HG02884 (cell line): Measurements from ENCODE around the gene ANTXRL.
"Not testable (repeated sequence)": the region's sequence is repeated elsewhere in the genome, so short reads cannot be mapped to it uniquely, and the experiment has no call there.

Experiments used
- ATAC-seq: cut with Tn5 transposase; IDR thresholded peaks from one replicate; pipeline ENCODE4 v1.9.1; 2021; ENCODE audit warnings: mild to moderate bottlenecking, moderate library complexity; ENCODE audit not compliant: unreplicated experiment

The ANTXRL gene

DNA sequence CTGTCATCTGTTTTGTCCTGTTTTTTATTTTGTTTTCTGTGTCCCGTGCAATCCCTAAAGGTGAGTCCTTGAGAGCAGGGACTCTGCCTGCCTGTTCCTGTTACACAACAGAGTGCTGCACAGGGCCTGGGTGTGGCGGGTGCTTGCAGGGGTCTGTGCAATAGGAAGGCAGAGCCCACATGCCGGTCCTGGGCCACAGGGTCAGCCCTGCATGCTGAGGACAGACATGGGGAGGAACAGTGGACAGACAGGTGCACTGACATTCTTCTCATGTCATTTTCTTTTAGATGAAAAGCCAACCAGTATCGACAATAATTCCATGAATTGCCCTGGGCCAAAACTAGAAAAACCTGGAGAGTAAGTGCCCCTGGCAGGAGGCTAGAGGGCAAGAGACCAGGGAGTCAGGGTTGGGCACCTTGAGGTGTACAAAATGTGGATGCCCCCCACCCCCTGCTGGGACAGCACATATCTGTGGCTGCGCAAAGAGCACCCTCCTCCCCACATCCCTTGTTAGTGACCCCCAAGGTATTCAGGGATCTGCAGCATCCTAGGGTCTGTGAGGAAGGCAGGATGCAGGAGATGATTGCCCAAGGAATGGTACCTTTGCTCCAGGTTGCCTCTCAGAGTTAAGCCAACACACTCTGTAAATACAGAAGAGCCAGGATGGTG lies 19.9 kb downstream of the ANTXRL start:
- ATAC-seq: no peak

DNA sequence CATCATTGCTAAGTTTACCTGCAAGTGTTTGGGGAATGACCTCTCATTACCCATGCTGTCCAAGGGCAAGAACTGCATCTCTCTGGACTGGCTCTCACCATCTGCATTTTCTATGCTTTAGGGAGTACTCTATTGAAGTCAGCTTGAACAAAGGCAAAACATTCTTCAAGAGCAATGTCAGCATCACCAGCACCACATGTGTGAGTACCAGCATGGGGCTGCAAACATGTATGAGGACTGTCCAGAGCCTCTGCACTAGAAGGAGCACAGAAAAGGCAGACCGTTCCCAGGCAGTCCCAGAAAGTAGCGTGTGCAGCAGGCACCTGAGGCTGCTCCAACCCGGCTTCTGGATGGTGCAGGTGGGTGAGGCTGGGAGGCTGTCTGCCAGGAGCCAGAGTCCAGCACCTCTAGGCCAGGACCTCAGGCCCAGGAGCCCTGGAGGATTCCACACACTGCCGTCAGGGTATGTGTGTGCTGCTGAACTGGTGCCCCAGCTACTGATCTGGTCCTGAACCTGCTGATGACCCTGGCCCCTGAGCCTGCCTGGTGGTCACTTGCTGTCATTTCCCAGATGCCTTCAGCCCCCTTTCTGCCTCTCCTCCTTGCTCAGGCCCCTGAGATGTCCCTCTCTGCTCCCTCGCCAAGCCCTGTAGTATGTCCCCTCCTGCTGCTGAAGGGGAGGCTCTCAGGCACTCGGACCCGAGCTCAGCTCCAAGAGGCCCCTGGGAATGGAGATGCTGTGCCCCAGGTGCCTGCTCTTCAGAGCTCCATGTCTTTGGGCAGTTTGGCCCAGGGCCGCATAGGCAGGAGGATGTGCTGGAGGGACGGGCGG lies 20.7 kb downstream of the ANTXRL start:
- ATAC-seq: no peak

DNA sequence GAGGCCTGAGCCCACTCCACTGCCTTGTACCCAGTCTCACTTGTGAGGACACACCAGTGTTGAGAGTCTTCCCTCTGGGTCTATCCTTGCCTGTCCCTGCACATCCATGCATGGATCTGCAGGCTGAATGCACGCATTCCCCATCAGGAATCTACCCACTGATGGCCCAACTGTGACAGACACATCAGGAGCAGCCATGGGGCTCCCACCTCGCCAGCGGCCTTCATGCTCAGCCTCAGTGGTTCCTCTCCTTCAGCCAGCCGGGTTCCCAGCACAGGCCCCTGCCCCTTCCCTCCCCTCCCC lies 21.3 kb downstream of the ANTXRL start:
- no peak for ATAC-seq

DNA sequence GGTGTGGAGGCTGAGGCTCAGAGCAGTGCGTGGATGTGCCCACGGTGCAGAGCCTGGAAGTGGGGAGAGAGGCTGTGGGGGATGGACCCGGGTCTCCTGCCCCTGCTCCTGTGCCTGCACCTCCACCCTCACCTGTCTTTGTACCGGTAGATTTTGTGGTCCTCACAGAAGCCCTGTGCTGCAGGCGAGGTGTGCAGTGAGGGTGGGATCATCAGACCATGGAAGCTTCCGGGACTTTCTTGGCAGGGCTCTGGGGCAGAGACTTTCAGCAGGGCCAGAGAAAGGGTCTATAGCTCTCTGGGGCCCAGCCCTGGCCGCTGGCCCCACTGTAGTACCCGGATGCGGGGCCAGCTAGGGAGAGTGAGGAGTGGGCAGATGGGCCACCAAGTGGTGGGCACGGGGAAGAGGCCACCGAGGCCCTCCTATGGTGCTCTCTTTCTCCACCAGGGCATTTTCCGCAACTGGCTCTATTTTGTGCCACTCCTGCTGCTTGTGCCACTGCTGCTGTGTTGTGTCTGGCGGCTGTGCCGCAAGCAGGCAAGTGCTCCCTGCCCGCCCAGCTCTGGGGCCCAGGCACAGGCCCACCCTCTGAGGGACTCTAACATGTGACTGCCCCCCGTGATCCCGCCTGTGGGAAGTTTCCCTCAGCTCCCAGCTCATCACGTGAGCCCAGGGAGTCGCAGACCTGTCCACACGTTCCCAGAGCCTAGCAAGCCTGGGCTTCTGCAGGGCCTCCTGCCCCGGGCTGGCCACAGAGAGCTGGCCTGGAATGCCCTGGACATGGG lies 22.1 kb downstream of the ANTXRL start:
- ATAC-seq: no peak

DNA sequence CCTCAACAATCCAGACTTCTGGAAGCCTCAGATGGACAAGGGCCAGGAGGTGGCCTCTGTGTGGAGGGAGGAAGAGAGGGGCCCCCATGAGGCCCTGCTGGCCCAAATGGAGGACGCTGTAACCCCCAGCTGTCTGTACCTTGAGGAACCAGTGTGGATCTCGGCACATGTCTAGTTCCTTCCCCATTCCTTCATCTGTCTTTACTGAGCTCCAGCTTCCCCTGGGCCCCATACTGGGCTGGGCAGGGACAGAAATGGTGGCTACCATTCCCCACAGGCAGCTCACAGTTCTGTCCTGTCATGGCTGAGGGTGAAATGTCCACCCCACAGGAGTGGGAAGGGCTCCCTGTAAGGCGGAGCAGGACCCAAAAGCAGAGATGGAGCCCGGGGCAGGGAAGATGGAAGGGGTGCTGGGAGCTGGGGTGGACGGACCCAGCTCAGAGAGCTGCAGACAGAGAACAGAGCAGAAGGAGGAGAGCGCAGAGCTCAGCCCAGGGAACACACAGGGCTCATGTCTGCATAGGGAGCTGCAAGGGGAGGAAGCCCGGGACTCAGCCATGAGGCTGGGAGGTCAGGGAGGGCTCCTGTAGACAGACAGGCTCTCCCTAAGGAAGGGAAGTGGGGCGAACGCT lies 22.8 kb downstream of the ANTXRL start:
- no peak for ATAC-seq

DNA sequence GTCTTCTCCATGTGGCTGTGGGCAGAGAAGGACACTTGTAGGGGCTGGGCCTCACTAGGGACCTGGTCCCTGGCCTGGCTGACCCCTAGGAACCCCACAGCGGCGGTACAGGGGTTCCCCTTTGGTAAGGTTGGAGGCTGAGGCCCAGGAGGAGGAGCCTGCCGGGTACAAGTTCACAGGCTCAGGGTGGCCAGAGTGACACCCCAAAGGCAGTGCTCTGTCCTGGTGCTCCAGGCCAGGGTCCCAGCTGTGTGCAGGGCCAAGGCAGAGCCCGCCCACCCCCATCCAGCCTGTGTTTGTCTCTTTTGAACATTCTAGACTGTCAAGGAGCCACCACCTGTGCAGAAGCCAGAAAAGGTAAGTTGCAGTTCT lies 23.3 kb downstream of the ANTXRL start:
- ATAC-seq: no peak

DNA sequence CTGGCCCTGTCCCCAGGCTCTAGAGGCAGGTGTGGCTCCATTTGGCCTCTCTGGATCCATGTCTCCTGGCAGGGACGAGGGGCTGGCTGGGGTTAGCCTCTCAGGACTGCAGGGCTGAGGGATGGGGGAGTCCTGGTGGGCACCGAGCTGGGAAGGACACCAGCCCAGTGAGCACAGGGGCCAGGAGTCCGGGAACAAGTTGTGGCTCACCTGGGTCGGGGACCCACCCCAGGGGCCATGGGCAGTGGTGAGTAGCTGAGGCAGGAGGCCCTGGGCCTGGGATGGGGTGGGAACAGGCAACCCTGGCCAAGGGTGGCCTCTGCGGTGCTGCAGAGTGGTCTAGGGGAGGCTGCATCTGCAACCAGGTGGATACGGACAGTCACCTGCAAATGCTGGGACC lies 24.1 kb downstream of the ANTXRL start:
- no peak for ATAC-seq

DNA sequence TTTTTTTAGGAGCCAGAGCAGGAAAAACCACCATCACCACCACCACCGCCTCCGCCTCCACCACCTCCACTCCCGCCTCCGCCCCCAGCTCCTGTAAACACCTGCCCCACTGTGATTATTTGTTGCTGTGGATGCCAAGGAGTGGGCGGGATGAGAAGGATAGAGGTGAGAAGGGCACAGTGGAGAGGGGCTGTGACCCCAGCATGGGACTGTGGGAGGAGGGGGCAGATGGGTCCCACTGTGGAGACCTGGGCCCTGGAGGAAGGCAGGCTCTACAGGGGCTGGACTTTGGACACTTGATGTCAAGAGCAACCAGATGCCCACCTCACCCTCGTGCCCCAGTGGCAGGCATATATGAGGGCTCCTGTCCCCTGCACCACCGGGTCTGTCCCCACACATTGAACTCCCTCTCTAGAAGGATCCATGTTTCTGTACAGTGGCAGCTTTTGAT lies 24.7 kb downstream of the ANTXRL start:
- ATAC-seq: no peak

DNA sequence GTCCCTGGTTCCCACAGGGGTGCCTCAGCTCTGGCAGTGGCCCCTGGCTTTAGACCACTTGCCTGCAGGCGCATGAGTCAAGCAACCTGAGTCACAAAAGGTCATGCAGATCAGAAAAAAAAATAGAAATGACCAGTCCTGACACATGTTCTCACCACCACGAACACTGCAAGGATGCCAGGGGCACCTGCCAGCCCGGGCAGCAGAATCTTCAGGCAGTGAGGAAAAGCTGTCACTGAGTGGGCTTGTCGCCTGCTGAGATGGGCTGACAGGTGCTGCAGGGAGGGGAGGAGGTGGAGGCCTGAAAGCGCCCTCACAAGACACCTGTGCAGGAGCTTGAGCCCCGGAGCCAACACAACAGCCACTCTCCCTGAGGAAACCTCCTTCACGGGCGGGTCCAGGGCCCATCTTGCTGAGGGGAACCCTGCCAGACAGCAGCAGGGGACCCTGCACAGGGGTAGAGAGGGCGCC lies 25.2 kb downstream of the ANTXRL start:
- not testable (repeated sequence) for ATAC-seq

DNA sequence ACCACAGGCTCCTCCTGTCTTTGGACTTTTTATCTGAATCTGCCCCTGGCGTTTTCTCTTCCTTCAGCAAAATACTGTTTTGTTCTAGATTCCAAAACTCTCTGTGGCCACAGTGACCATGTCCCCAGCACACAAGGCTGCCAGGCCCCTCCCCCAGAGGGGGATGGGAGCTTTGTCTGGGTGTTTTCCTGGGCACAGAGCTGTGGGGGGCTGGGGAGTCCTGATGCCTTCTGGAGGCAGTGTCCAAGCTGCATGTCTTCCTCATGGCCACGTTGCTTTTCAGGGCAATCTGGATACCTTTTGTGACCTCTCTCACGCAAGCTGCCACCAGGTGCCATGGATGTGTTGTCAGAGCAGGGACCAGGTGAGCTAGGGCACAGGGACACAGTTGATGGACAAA lies 26.2 kb downstream of the ANTXRL start:
- ATAC-seq: no peak

DNA sequence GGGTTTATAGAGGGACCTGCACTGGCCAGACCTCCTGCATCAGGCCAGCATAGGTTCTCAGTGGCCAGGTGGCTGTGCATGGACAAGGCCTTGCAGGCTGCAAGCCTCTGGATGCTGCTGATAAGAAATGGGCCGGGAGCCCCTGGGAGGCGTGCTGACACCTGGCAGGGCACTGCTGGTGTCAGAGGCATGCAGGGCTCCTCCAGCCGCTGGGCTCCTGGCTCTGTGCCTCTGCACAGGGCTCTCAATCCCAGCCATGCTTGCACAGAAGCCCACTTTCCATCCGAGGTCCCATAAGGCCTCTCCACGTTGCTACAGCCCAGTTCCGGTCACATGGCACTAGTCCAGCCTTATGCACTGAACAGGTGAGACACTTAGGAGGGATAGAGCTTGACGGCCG lies 27.3 kb downstream of the ANTXRL start:
- no peak for ATAC-seq

DNA sequence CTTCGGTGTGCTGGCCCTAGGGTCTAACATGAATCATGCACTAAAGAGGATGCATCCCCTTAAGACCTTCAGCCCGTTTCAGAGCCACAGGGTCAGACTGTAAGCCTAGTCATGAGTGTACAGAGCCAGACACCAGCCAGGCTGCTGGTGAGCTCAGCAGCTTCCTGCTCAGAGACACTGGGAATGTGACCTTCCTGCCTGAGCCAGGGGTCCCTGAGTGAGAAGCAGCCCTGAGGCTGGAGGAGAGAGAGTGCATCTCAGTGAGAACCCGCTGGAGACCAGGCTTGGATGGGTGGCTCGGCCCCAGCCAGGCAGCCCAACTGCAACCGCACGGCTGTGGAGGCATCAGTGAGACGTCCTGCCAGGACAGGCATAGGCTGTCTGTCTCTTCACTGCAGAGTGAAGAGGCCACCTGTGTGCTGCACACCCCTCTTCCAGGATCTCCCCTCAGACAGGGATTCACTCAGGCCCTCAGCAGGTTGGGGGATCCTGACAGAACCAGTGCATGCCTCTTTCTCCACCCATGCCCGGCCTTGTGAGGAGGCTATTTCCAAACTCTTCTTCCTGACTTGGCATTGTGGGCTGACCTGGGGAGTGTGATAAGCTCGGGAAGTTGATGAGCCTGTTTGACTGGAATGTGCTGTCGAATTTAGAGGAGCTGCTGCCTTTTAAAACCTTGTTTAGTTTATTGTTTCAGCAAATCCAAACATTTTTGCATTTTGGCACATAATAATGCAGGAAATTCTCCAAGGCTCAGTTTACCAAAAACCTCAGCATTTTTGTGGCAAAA lies 28.5 kb downstream of the ANTXRL start:
- not testable (repeated sequence) for ATAC-seq

DNA sequence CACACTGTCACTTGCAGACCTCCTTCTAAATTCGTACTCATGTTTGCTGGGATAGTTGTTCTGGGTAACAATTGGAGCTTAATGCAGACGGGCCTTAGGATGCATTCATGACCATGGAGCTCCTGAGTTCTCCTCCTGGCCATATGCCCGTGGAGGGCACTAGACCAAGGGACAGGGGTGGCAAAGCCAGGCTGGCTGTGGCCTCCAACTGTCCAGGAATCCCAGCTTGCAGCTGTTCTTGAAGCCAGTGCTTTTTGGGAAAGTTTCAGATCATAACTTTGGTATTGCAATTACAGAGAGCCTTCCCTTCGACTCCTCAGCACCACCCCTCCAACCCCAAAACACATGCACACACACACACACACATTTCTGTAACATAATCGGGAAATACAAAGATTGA lies 30.6 kb downstream of the ANTXRL start:
- no peak for ATAC-seq

DNA sequence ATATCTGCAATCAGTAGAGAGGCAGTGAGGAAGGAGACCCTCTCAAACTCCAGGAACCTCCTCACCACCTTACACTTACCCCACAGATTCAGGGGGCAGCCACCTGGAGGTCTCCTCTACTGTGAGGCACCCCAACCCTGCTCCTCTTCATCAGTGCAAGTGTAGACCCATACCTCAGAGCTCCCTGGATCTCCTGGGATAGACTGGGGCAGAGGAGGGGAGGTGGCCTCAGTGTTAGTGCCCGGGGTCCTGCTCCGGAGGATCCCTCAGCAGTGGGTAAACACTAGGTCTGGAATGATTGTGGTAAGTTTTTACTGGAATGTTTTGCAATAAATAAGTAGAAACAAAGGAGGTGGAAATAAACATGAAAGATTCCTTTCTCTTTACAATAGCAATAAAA lies 31.1 kb downstream of the ANTXRL start:
- ATAC-seq: no peak

DNA sequence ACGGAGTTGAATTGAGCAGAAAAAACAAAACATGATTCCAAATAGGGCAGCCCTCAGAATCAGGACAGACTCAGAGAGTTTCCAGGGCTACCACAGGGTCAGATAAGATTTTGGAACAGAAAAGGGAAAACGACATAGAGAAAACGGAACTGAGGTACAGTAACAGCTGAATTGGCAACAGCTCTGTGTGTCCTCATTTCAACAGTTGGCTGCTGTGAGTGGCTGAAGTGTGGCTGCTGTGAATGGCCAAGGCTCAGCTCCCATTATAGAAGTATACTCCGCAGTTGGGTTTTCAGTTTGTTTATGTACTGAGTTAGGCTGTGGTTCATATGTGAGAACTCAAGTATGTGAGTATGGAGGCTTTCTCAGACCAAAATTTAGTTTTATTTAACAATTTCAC lies 32.0 kb downstream of the ANTXRL start:
- ATAC-seq: no peak

DNA sequence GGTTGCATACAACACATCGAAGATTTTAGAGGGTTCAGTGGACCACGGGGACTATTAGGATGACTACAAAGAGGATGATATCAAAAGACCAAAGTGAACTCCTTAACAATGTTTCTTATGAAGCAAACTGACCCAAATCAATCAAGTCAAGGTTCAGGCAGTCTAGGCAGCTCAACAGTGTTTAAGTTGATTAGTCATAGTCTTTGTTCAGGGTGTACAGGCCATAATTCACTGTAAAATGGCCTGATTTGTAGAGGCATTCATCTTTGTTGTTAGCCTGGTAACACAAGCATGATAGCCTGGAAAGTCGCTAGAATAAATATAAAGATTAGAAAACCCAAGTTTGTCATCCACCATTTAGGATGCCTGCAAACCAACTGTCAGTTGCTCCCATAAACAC lies 32.6 kb downstream of the ANTXRL start:
- no peak for ATAC-seq

DNA sequence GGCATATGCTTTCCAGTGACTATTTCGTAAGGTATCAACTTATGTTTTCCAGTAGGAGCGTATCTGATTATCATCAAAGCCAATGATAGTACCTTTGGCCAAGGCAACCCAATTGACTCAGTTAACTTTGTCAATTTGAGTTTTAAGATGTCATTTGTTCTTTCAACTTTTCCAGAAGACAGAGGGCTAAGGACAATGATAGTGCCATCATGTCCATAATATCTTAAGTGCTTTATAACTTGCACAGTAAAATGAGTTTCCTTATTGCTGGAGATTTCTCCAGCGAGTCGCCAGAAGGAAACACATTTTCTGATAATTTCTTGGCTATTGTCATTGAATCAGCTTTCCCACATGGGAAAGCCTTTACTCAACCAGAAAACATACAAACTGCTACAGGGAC lies 35.0 kb downstream of the ANTXRL start:
- no peak for ATAC-seq

DNA sequence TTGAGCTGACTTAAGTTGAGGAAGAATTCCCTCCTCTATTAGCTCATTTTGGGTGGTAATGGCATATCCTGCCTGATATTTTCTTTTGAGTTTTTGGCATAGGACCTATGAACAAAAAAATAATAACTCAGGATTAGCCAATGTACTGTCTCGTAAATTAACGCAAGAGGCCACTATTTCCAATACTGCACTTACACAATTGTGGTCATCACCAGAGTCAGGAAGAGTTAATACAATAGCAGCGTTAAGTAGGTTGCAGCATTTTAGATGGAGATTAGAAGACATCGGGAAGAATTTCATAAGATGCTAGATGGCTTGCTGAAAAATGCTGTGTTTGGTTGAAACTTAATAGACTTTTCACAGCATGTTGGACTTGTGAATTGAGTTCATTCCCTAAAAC lies 36.4 kb downstream of the ANTXRL start:
- no peak for ATAC-seq

DNA sequence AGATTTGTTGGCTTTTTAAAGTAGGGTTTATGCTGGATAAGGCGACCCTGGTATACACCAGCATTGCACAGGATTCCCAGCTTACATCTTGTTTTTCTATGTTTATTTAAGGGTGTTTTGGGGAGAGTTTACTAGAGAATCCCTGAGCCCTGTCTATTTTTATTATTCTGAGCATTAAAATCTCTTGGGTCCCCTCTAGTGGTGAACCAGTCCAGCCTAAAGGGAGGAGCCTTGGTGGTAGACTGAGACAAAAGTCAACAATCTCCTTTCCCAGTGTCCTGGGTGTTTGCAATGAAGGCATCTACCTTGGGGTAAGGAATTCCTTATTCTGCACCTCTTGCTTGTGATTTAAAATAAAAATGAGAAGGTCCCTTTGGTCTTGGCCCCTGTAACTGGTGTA lies 38.2 kb downstream of the ANTXRL start:
- ATAC-seq: no peak

DNA sequence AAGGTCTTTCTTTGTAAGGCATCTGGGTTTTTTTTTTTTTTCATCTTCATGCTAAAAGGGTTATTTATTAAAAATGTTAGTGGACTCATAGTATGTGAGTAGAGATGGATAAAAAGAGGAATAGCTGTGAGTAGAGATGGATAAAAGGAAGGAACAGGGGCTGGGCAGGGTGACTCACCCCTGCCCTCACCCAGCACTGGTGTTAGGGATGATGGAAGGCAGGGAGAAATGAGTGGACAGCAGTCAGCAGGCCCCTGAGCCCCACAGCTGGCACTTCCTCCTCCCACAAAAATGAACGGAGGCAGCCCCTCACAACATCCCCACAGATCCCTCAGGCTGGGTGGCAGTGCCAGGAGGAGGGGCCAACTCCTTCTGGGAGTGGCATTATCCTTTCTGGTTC lies 39.3 kb downstream of the ANTXRL start:
- no peak for ATAC-seq

DNA sequence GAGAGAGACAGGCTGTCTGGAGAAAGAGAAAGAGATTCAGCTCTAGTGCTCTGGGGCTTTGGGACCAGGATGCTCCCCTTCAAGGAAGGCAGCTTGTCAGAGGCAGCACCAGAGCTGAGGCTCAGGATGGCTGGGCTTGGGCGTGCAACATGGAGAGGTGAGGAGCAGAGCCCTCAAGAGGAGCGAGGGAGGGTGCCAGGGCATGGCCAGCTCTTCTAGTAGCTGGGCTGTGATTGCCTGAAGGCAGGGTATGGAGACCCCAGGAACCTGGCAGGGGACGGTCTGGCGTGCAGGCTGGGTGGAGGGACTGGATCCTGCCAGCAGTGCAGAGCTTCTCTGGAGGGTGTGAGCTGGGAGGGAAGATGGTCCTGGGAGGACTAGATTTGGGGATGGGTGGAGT lies 40.2 kb downstream of the ANTXRL start:
- no peak for ATAC-seq
